ENCODE measurements around the gene PCAT7.
"Not testable (repeated sequence)": the region's sequence is repeated elsewhere in the genome, so short reads cannot be mapped to it uniquely, and the experiment has no call there.

PCAT7 gene

GRCh38 chr9:94526271-94526670 is 28.6 kb upstream of the PCAT7 start:
- no peak overlapping the region for H3K4me3 ChIP-seq
- DNase-seq (ENCODE audit: low read depth, low spot score): no peak
- no peak for TF ChIP-seq EZH2 (IDR thresholded peaks at IDR 0.05)
- no peak for TF ChIP-seq FOXP2 (optimal IDR thresholded peaks at IDR 0.05; ENCODE audit: control extremely low read depth, extremely low read length, insufficient read depth)
- no peak for TF ChIP-seq POLR2AphosphoS5 (IDR thresholded peaks at IDR 0.05; ENCODE audit: borderline replicate concordance, low read depth, low read length)

GRCh38 chr9:94526951-94527350 is 27.9 kb upstream of the PCAT7 start:
- H3K9me3 ChIP-seq (ENCODE audit: low read depth, low read length): no peaks in the 10 kb centered on the region
- no peak overlapping the region for H3K9ac ChIP-seq (ENCODE audit: insufficient read length)
- no peak for TF ChIP-seq FOXP2 (optimal IDR thresholded peaks at IDR 0.05; ENCODE audit: control extremely low read depth, extremely low read length, insufficient read depth)
- no peak for TF ChIP-seq EZH2 (IDR thresholded peaks at IDR 0.05)
- TF ChIP-seq POLR2AphosphoS5 (IDR thresholded peaks at IDR 0.05; ENCODE audit: borderline replicate concordance, low read depth, low read length): no peak
- no peak for DNase-seq (ENCODE audit: low read depth, low spot score)
- no peaks in the 10 kb centered on the region for H3K36me3 ChIP-seq (ENCODE audit: insufficient read depth, low read length)
- H3K4me3 ChIP-seq: no peak overlapping the region
- H3K27ac ChIP-seq: no peak overlapping the region

More at GRCh38 chr9:94526271-94526670, 28.6 kb upstream of the PCAT7 start:
- no peak overlapping the region for H3K27ac ChIP-seq
- H3K36me3 ChIP-seq (ENCODE audit: insufficient read depth, low read length): no peaks in the 10 kb centered on the region
- H3K9me3 ChIP-seq (ENCODE audit: low read depth, low read length): no peaks in the 10 kb centered on the region
- no peak overlapping the region for H3K9ac ChIP-seq (ENCODE audit: insufficient read length)

GRCh38 chr9:94528886-94529285 is 26.0 kb upstream of the PCAT7 start:
- TF ChIP-seq EZH2 (IDR thresholded peaks at IDR 0.05) (no peak), FOXP2 (optimal IDR thresholded peaks at IDR 0.05; ENCODE audit: control extremely low read depth, extremely low read length, insufficient read depth) (no peak), POLR2AphosphoS5 (IDR thresholded peaks at IDR 0.05; ENCODE audit: borderline replicate concordance, low read depth, low read length) (no peak)
- no peaks in the 10 kb centered on the region for H3K9me3 ChIP-seq (ENCODE audit: low read depth, low read length)
- DNase-seq (ENCODE audit: low read depth, low spot score): no peak
- no peaks in the 10 kb centered on the region for H3K36me3 ChIP-seq (ENCODE audit: insufficient read depth, low read length)
- H3K9ac ChIP-seq (ENCODE audit: insufficient read length): no peak overlapping the region
- H3K27ac ChIP-seq: no peak overlapping the region
- H3K4me3 ChIP-seq: no peak overlapping the region

- H3K36me3 ChIP-seq (ENCODE audit: insufficient read depth, low read length): no peaks in the 10 kb centered on the region
- TF ChIP-seq FOXP2 (optimal IDR thresholded peaks at IDR 0.05; ENCODE audit: control extremely low read depth, extremely low read length, insufficient read depth) (no peak), POLR2AphosphoS5 (IDR thresholded peaks at IDR 0.05; ENCODE audit: borderline replicate concordance, low read depth, low read length) (no peak), EZH2 (IDR thresholded peaks at IDR 0.05) (no peak)
- no peak overlapping the region for H3K27ac ChIP-seq
- H3K9ac ChIP-seq (ENCODE audit: insufficient read length): no peak overlapping the region
- H3K4me3 ChIP-seq: no peak overlapping the region
- no peak for DNase-seq (ENCODE audit: low read depth, low spot score)
- H3K9me3 ChIP-seq (ENCODE audit: low read depth, low read length): no peaks in the 10 kb centered on the region
These were observed 21.7 kb upstream of the PCAT7 start for GRCh38 chr9:94533155-94533554.

GRCh38 chr9:94533601-94534000 is 21.3 kb upstream of the PCAT7 start:
- Histone ChIP-seq H3K4me3 (no peak overlapping the region), H3K36me3 (ENCODE audit: insufficient read depth, low read length) (no peaks in the 10 kb centered on the region), H3K9me3 (ENCODE audit: low read depth, low read length) (no peaks in the 10 kb centered on the region), H3K9ac (ENCODE audit: insufficient read length) (no peak overlapping the region), H3K27ac (no peak overlapping the region)
- no peak for DNase-seq (ENCODE audit: low read depth, low spot score)
- TF ChIP-seq POLR2AphosphoS5 (IDR thresholded peaks at IDR 0.05; ENCODE audit: borderline replicate concordance, low read depth, low read length) (no peak), FOXP2 (optimal IDR thresholded peaks at IDR 0.05; ENCODE audit: control extremely low read depth, extremely low read length, insufficient read depth) (no peak), EZH2 (IDR thresholded peaks at IDR 0.05) (no peak)

- no peak overlapping the region for H3K27ac ChIP-seq
- H3K36me3 ChIP-seq (ENCODE audit: insufficient read depth, low read length): no peaks in the 10 kb centered on the region
- H3K9ac ChIP-seq (ENCODE audit: insufficient read length): no peak overlapping the region
- TF ChIP-seq EZH2 (IDR thresholded peaks at IDR 0.05) (no peak), POLR2AphosphoS5 (IDR thresholded peaks at IDR 0.05; ENCODE audit: borderline replicate concordance, low read depth, low read length) (no peak), FOXP2 (optimal IDR thresholded peaks at IDR 0.05; ENCODE audit: control extremely low read depth, extremely low read length, insufficient read depth) (no peak)
- no peak for DNase-seq (ENCODE audit: low read depth, low spot score)
- H3K4me3 ChIP-seq: no peak overlapping the region
- no peaks in the 10 kb centered on the region for H3K9me3 ChIP-seq (ENCODE audit: low read depth, low read length)
These were observed 20.0 kb upstream of the PCAT7 start for GRCh38 chr9:94534901-94535300.

GRCh38 chr9:94538908-94539307 is 16.0 kb upstream of the PCAT7 start:
- Histone ChIP-seq H3K36me3 (ENCODE audit: insufficient read depth, low read length) (no peaks in the 10 kb centered on the region), H3K27ac (no peak overlapping the region), H3K9ac (ENCODE audit: insufficient read length) (no peak overlapping the region), H3K4me3 (no peak overlapping the region), H3K9me3 (ENCODE audit: low read depth, low read length) (no peaks in the 10 kb centered on the region)
- no peak for DNase-seq (ENCODE audit: low read depth, low spot score)
- TF ChIP-seq FOXP2 (optimal IDR thresholded peaks at IDR 0.05; ENCODE audit: control extremely low read depth, extremely low read length, insufficient read depth) (no peak), POLR2AphosphoS5 (IDR thresholded peaks at IDR 0.05; ENCODE audit: borderline replicate concordance, low read depth, low read length) (no peak), EZH2 (IDR thresholded peaks at IDR 0.05) (no peak)

GRCh38 chr9:94544335-94544734 is 10.5 kb upstream of the PCAT7 start:
- not testable (repeated sequence) for H3K9ac ChIP-seq (ENCODE audit: insufficient read length); DNase-seq (ENCODE audit: low read depth, low spot score); H3K36me3 ChIP-seq (ENCODE audit: insufficient read depth, low read length); H3K9me3 ChIP-seq (ENCODE audit: low read depth, low read length); H3K4me3 ChIP-seq; H3K27ac ChIP-seq

GRCh38 chr9:94545940-94546339 is 8.9 kb upstream of the PCAT7 start:
- no peak overlapping the region for H3K27ac ChIP-seq
- no peak overlapping the region for H3K9ac ChIP-seq (ENCODE audit: insufficient read length)
- H3K9me3 ChIP-seq (ENCODE audit: low read depth, low read length): no peaks in the 10 kb centered on the region
- H3K36me3 ChIP-seq (ENCODE audit: insufficient read depth, low read length): no peaks in the 10 kb centered on the region
- no peak for DNase-seq (ENCODE audit: low read depth, low spot score)
- H3K4me3 ChIP-seq: no peak overlapping the region
- TF ChIP-seq POLR2AphosphoS5 (IDR thresholded peaks at IDR 0.05; ENCODE audit: borderline replicate concordance, low read depth, low read length) (no peak), EZH2 (IDR thresholded peaks at IDR 0.05) (no peak), FOXP2 (optimal IDR thresholded peaks at IDR 0.05; ENCODE audit: control extremely low read depth, extremely low read length, insufficient read depth) (no peak)

Measured in SK-N-MC (cell line).